Left lung (tissue), 10 donors: ENCODE data around the gene ZNF324B. TPM values are rescaled to one million over a fixed set of nuclear protein-coding genes. Genes with fewer than 3 reads are reported as not detected.

Source experiments
- ATAC-seq: fragments of 200-7000 bp; cut with Tn5 transposase; one replicate; pipeline ENCODE4 v1.9.1; 2020; ENCODE audit warnings: moderate library complexity
- DNase-seq, 4 donors: peaks; one replicate each; pipeline ENCODE4 v3.0.0-alpha.2; 2013 to 2020
- H3K27ac ChIP-seq, 2 donors: fragments of 200-600 bp; sonication (generic) in 1 of 2; one replicate each; pipeline versions ENCODE4 v1.5.0 to v1.8.0; 2020 to 2021
- H3K27me3 ChIP-seq, 2 donors: fragments of 200-600 bp; sonication (generic) in 1 of 2; one replicate each; pipeline versions ENCODE4 v1.5.0 to v1.8.0; 2020 to 2021
- H3K36me3 ChIP-seq, 2 donors: fragments of 200-600 bp; sonication (generic) in 1 of 2; one replicate each; pipeline versions ENCODE4 v1.5.0 to v1.8.0; 2020 to 2021
- H3K4me1 ChIP-seq, 2 donors: fragments of 200-600 bp; one replicate each; pipeline ENCODE4 v1.8.0; 2021
- H3K4me3 ChIP-seq, 2 donors: fragments of 200-600 bp; sonication (generic) in 1 of 2; one replicate each; pipeline versions ENCODE4 v1.5.0 to v1.8.0; 2020 to 2021; ENCODE audit warnings: mild to moderate bottlenecking in 1 of 2
- H3K9me3 ChIP-seq, 2 donors: fragments of 200-600 bp; sonication (generic) in 1 of 2; one replicate each; pipeline versions ENCODE4 v1.5.0 to v1.8.0; 2020 to 2021
- CTCF ChIP-seq, 2 donors: fragments of 200-600 bp; sonication (generic) in 1 of 2; IDR thresholded peaks; one replicate each; pipeline versions ENCODE4 v1.5.0 to v1.8.0; 2021; ENCODE audit warnings: antibody characterized with exemption in 2 of 2
- intact Hi-C, 2 donors: fragments of 100-400 bp; cut with DNase I; formaldehyde crosslinking; loops; one replicate each; pipeline versions ENCODE4 v1.11.2 to v1.14.2; 2022
- polyA plus RNA-seq, 6 donors: library from polyadenylated mRNA; unstranded; fragments of 120-200 nt; gene quantifications; one replicate each; pipeline ENCODE4 v1.2.1, GENCODE V29; 2013; ENCODE audit not compliant: insufficient read length in 6 of 6
- total RNA-seq, 2 donors: library from RNA; stranded (reverse); fragmentation: NEBNext Ultra II Directional; extraction: Animal tissue kit (Norgen Biotek cat#: 25700); gene quantifications; one replicate each; pipeline ENCODE4 v1.2.1, GENCODE V29; 2021
- donor health status: DM: no; HTN: yes; CAD: no.
- donor health status: DM: no; HTN: no; CAD: no.

ZNF324B gene
- total and polyA plus RNA-seq, 8 donors = 5.2 to 7.8 (median 6.7) TPM

GRCh38 chr19:58417071-58417470 is 34.4 kb upstream of the ZNF324B start:
- H3K27ac ChIP-seq = no peak overlapping the region
- ATAC-seq = no peak
- no peaks in the 10 kb centered on the region for H3K4me1 ChIP-seq
- intact Hi-C loops = no loop called here
- peaks cover 0 to 56% of the 10 kb centered on the region in 2 donors for H3K36me3 ChIP-seq
- no peak for TF ChIP-seq CTCF (IDR thresholded peaks at IDR 0.05)
- no peak overlapping the region for H3K4me3 ChIP-seq
- no peaks in the 10 kb centered on the region for H3K27me3 ChIP-seq
- peaks cover 0 to 5% of the 10 kb centered on the region in 2 donors for H3K9me3 ChIP-seq
- DNase-seq = no peak

- Histone ChIP-seq H3K27ac (no peak overlapping the region), H3K36me3 (peaks cover 0 to 38% of the 10 kb centered on the region in 2 donors), H3K4me1 (no peaks in the 10 kb centered on the region), H3K27me3 (no peaks in the 10 kb centered on the region), H3K9me3 (peaks cover 7 to 84% of the 10 kb centered on the region in 2 donors), H3K4me3 (no peak overlapping the region)
- intact Hi-C loops = no loop called here
- ATAC-seq = no peak
- no peak for TF ChIP-seq CTCF (IDR thresholded peaks at IDR 0.05)
- no peak for DNase-seq
Measured at GRCh38 chr19:58428617-58429016, 22.8 kb upstream of the ZNF324B start.

- H3K36me3 ChIP-seq = peaks cover 0 to 49% of the 10 kb centered on the region in 2 donors
- H3K9me3 ChIP-seq = peaks cover 16 to 94% of the 10 kb centered on the region in 2 donors
- no peak for ATAC-seq
- H3K27me3 ChIP-seq = no peaks in the 10 kb centered on the region
- no peak overlapping the region for H3K4me3 ChIP-seq
- intact Hi-C loops = no loop called here
- no peak for DNase-seq
- TF ChIP-seq CTCF (IDR thresholded peaks at IDR 0.05) = no peak
- H3K4me1 ChIP-seq = no peaks in the 10 kb centered on the region
- no peak overlapping the region for H3K27ac ChIP-seq
Measured at GRCh38 chr19:58429745-58430144, 21.7 kb upstream of the ZNF324B start.

- no peak overlapping the region for H3K4me3 ChIP-seq
- DNase-seq (no peak), ATAC-seq (no peak)
- peaks cover 3 to 85% of the 10 kb centered on the region in 2 donors for H3K36me3 ChIP-seq
- peaks cover under 1 to 5% of the 10 kb centered on the region in 2 donors for H3K4me1 ChIP-seq
- H3K9me3 ChIP-seq = peaks cover 20 to 100% of the 10 kb centered on the region in 2 donors
- H3K27ac ChIP-seq = no peak overlapping the region
- no peak for TF ChIP-seq CTCF (IDR thresholded peaks at IDR 0.05)
- H3K27me3 ChIP-seq = no peaks in the 10 kb centered on the region
- intact Hi-C loops = no loop called here
Measured at GRCh38 chr19:58434217-58434616, 17.2 kb upstream of the ZNF324B start.

- Histone ChIP-seq H3K4me3 (peak within 1 kb of the TSS; percentile 81 to 83), H3K9me3 (peaks cover 3 to 58% of the 10 kb centered on the region in 2 donors), H3K36me3 (peaks cover 3 to 35% of the 10 kb centered on the region in 2 donors), H3K4me1 (peaks cover 8 to 15% of the 10 kb centered on the region in 2 donors), H3K27me3 (no peaks in the 10 kb centered on the region), H3K27ac (peak within 1 kb of the TSS; percentile 57 to 86)
- DNase-seq (peak; percentile 96 to 100 (median 98)), ATAC-seq (peak; percentile 98)
- intact Hi-C loops = no loop called here
- no peak for TF ChIP-seq CTCF (IDR thresholded peaks at IDR 0.05)
Measured at GRCh38 chr19:58439576-58440554, 11.6 kb upstream of the ZNF324B start, which contains the start of gene ZNF132. ZNF132 (minus strand) TSS chr19:58440153; CDS start chr19:58439821, 332 bp downstream.
